ENCODE results near the gene CISH.

CISH gene

DNA sequence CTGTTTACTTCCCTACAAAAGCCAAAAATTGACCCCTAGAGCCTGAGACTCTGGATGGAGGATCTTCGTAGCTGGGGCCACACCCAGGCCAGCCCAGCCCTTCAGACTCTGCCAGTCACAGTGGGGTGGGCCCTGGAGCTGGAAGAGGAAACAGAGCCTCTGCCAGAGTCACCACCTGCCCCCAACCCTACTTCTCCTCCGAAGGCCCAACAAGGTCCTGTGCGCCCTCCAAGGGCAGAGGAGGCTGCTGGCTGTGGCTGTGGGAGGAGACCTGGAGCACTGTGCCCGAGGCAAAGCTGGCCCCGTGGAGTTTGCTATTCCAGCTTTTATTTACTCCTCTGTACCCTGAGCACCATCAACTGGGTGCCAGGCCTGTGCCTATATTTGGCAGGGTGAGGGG lies 19.0 kb downstream of the CISH start:
- no peak for DNase-seq

- DNase-seq = no peak
Measured at GRCh38 chr3:50591196-50591741, 20.3 kb downstream of the CISH start.

GRCh38 chr3:50588759-50589433 lies 22.7 kb downstream of the CISH start:
- DNase-seq = no peak

GRCh38 chr3:50587806-50588758 lies 23.5 kb downstream of the CISH start:
- DNase-seq = no peak

DNA sequence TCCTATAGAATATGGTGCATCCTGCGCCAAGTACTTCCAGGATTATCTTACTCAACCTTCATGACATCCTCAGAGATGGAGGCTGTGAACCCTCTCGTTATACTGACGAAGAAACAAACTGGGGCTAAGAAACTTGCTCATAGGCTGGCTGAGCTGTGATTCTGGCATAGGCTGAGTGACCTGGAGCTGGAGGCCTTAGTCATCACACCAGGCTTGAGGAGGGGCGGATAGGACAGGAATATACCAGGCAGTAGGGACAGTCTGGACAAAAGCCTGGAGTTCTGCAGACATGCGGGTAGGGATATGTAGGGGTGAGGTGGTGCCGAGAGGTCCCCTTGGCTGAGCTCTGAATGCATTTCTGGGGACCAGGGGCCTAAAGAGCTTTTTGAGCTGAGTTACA lies 24.2 kb downstream of the CISH start:
- DNase-seq = no peak

DNA sequence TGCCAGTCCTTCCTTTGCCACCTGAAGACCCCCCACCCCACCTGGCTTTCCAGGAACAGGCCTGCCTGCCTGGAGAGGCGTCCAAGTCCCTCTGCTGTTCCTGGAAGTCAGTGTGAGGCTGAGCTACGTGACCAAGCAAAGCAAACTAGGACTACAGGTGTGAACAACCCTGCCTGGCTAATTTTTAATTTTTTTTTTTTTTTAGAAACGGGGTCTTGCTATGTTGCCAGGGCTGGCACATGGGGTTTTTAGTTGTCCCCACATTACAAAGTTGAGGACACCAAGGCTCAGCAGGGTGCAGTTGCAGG lies 24.9 kb downstream of the CISH start:
- DNase-seq = no peak

- DNase-seq = no peak
Measured at GRCh38 chr3:50585919-50586762, 25.4 kb downstream of the CISH start.

DNA sequence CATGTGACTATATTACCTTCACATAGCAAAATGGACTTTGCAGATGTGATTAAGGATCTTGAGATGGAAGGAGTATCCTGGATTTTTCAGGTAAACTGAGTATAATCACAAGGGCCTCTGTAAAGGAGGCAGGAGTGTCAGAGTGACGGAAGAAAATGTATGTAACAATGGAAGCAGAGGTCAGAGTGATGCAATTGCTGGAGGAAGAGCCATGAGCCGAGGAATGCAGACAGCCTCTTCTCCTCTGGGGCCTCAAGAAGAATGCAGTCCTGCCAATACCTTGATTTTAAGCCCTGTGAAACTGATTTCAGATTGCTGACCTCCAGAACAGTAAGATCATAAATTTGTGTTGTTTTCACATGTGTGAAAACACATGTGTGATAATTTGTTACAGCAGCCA lies 27.2 kb downstream of the CISH start:
- DNase-seq = no peak

DNA sequence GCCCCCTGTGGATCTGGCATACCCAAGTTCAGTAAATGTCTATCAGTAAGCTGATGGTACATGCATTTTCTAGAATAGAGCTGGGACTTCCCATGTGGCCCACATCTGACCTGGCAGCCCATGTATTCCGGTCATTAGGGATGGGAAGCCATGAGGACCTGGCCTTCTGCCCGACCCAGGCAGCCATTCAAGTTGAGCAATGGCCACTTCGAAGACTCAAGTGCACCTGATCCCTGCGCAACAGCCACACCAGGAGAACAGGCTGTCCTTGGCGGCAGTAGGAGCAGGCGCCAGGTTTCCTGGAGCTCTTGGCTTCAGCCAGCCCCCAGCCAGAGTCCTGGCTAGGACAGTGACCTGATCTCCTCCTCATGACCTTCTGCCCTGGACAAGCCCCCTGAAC lies 27.7 kb downstream of the CISH start:
- no peak for DNase-seq

- DNase-seq = no peak
Measured at GRCh38 chr3:50582083-50582482, 29.5 kb downstream of the CISH start.

GRCh38 chr3:50581459-50581842 lies 30.1 kb downstream of the CISH start:
- no peak for DNase-seq

DNA sequence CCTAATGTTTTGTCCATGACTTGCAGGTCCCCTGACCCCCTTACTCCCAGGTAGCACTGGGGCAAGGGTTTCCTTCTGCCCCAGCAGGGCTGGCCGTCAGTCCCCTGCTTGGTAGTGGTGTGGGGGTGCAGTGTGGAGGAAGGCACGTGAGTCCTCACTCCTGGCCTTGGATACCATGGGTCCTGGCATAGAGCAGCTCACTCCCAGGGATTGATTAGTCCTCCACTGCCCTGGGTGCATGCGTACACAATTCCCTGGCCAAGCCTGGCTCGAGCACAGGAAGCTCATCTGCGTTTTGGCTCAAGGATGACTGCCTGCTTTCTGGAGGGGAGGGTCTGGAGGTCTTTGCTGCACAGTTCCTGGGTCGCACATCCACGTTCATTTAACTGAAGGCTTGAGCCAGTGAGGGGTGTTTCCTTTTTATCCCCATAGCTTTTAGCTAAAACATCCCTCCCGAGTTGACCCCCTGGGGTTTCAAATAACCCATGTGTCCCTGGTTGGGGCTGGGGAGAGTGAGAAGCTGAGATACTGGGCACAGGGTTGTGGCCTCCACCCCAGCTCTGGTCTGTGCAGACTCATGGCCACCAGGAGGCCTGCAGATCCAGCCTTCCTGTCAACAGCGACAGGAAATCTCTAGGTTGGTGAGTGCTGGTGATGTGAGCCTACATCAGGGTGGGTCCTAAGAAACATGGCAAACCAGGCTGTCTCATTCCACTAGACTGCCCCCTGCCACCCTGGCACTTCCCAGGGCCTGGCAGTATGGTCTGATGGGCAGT lies 30.7 kb downstream of the CISH start:
- DNase-seq = no peak

GRCh38 chr3:50577348-50577747 lies 34.2 kb downstream of the CISH start:
- DNase-seq = no peak

GRCh38 chr3:50575372-50575771 lies 36.2 kb downstream of the CISH start:
- DNase-seq = no peak

DNA sequence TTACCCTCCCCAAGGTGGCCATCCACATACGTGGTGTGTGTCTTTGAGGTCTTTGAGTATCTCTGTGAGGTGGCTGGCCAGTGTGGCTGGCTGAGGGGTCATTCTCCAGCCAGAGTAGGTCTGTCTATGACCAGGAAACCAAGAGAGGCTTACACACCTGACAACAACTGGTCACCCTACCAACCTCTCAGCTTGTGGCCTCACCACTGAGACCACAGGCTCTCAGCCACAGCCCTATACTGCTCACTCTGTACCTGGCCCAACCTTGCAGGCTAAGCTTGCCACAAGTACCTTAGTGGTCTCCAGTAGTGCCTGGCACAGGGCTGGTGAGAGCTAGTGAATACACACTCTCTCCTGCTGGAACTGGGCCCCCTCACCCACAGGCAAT lies 37.1 kb downstream of the CISH start:
- no peak for DNase-seq

DNA sequence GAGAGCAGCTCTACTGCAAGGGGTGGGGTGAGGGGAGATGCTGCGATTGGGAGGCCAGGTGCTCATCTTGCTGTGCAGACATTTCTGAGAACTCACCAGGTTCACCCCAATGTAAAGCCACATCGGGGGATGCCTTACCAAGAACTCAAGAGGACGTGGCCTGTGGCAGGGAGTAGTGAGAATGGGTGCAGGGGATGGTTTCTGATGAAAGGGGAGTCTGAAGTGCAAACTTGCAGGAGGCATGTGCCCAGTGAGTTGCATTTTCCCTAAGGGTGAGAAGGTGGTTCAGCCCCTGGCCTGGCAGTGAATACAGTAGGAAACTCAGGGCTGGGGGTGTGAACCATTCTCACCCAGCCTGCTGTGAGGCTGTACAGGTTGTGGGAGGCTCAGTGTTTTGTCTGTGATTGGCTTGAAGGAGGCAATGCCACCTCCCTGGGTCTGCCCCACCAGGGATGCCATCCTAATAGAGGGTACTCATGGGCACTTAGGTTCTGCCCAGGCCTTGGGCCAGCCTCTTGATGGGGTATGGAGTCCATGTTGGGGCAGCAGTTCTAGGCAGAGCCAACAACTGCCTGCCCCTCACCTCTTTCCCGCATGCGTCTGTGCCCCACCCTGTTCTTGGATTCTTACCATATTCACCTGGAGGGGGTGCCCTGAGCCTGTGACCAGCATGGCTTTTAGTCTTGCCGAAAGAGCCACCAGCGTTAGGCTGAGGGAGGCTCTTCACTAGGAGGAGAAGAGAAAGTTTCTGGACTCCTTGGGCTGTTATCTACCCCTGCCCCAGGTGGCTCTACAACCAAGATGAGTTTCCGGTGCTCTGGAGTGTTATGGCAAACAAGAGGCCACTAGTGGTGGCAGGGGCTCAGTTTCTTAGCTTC lies 37.8 kb downstream of the CISH start:
- DNase-seq = no peak

GRCh38 chr3:50572801-50573371 lies 38.7 kb downstream of the CISH start:
- DNase-seq = no peak

DNA sequence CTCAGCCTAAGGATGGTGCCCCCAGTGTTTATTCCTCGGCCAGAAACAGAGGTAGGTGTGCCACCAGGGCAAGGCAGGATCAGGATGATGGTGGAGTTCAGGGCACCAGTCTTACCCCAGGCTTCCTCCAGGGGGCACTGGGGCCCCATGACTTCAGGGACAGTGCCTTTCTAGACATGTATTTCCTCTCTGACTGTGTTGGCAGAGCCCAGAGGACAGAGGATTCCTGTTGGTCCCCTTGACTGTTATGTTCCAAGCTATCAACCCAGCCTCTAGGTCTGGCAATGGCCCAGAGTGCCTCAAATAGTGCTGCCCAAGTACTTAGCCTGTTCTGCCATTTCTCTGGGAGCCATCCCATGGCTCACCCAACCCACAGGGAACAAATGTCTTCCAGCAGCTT lies 39.4 kb downstream of the CISH start:
- peak in 1 of 2 experiments; percentile 70 for DNase-seq

GRCh38 chr3:50571486-50571885 lies 40.1 kb downstream of the CISH start:
- no peak for DNase-seq

GRCh38 chr3:50570508-50571279 lies 40.9 kb downstream of the CISH start:
- DNase-seq = no peak

Data from NCI-H526 (cell line).